GM18520 (cell line): ENCODE data around the gene SOX13.

Experiments used
- ATAC-seq: cut with Tn5 transposase; IDR thresholded peaks from one replicate; pipeline ENCODE4 v1.9.1; 2021; ENCODE audit not compliant: unreplicated experiment

The SOX13 gene

GRCh38 chr1:204059970-204060369 is 12.9 kb upstream of the SOX13 start:
- no peak for ATAC-seq

DNA sequence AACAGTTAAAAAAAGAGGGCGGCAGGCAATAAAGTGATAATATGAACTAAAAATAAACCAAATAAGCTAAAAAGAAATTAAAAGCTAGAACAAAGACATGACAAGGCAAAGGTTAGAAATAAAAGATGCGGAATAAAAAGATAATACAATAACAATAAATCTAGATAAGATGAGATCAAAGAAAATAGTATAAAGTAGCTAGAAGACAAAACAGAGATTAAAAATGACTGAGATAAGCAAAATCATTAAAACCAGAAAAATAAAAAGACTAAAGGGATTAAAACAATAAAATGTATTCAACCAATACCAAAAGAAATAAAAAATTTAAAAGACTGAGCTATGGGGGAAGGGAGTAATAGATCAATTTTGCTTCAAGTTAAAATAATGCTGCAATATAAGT is 10.8 kb upstream of the SOX13 start:
- no peak for ATAC-seq

- ATAC-seq = no peak
These were observed 7.5 kb upstream of the SOX13 start for GRCh38 chr1:204065174-204065985.

DNA sequence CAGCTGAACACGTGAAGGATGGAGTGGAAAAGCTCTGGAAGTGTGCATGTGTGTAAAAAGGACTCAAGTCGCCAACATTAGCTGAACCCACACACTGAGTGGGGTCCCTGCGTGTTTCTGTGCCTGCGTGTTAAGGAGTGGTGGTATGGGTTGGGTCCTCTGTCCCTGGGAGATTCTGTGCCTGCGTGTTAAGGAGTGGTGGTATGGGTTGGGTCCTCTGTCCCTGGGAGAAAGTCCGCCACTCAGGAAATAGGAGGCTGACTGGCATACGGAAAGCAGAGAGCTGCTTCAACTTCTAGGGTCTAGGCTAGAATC is 7.0 kb upstream of the SOX13 start:
- ATAC-seq = no peak

- no peak for ATAC-seq
These were observed 5.0 kb upstream of the SOX13 start for GRCh38 chr1:204067935-204068334.

DNA sequence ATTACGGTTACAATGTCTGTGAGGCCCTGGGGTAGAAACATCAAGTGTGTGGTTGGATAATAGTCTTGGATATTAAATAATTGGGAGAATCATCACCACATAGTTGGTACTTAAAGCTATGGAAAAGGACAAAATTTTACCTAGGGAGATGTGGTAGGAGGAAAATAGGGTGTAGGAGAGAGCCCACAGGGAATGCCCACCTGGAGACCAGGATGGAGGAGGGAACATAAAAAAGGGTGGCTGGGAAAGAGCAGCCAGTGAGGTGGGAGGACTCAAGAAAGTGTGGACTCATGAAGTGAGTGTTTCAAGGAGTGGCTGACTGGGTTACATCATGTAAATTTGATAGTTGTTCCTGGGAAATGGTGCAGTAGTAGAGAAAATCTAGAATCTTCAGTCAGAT is 3.0 kb upstream of the SOX13 start:
- ATAC-seq = no peak

DNA sequence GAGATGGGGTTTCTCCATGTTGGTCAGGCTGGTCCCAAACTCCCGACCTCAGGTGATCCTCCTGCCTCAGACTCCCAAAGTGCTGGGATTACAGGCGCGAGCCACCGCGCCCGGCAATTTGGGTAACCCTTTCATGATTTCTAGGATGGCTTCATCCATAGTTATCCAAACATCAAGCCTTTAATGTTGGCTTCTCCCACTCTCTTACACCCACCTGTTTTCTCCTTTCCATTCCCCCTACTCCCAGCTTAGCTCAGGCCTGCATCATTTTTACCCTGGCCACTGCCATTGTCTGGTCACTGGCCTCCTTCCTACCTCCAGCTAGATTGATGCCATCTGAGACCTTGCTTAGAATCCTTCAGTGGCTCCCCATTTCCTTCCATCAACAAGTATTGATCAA is 2.0 kb upstream of the SOX13 start:
- no peak for ATAC-seq

DNA sequence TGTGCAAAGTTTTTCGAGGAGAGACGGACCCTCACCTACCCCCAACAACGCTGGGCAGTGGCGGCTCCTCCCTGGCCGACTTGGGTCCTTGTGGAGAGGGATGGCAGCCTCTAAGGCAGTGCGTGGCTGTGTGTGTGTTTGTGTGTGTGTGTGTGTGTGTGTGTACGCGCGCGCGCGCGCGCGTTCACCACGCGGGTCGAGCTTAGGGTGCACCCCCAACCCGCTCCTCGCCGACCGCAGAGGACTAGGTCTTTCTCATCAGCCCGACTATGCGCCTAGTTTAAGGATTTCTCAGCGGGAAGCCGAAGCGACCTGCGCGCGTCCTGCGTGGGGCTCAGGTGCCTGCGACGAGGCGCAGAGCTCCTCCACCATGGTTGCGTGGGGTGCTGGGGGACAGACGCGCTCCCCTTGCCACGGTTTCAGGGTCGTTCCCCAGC is 940 bp downstream of the SOX13 start:
- ATAC-seq = no peak

DNA sequence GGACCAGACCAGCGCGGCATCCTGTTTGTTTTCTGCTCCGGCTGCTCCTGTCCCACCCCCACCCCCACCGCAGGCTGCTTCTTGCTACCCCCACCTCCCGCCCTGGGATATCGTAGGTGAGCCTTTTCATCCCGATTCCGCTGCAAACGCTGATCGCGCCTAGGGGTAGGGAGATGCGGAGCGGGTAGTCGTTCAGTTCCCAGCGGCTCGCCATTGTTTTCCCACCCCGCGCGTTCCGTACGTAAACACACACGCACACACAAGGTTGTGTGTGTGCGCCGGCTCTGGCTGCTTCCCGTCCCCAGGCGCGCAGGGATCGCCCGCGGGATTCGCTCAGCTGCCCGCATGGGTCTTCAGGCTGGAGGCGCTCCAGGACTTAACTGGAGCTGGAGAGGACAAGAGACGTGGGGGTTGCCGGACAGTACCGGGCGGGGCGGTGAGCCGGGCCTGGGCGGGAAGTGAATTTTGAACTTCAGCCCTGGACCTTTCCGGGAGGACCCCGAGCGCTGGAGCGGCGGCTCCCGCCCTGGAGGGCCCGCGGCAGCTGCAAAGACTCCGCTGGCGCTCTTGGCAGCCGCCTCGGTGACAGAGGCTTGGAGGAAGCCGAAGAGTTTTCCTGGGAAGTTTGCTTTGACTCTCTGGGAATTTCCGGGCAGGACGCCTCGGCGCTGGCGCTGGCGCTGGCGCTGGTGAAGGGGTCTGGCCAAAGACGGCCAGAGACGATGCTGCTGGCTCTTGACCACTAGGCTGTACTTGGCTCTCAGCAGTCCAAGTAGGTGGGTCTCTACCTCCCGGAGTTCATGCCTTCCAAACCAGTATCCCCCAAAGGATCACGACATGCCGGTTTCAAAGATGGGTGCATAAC is 1.6 kb downstream of the SOX13 start:
- ATAC-seq = no peak

DNA sequence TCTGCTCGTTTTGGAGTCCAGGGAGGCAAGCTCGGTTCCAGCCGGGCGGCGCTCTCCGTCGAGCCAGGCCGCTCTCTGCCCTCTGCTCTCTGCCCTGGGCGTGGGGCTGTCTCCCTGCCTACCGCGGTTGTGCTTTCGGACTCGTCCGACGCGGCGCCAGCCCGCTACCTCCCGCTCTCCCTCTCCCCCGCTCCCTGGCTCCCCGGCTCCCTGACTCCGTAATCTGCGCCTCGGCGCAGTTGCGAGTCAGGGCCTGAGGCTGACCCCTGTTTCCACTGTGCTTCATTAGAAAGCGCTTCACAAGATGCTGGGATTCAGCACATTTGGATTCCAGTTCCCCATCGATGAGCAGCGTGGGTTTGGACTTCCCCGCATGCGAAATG is 2.2 kb downstream of the SOX13 start:
- no peak for ATAC-seq

- ATAC-seq = no peak
These were observed 3.3 kb downstream of the SOX13 start for GRCh38 chr1:204075890-204076846.

GRCh38 chr1:204076891-204077290 is 4.0 kb downstream of the SOX13 start:
- ATAC-seq = no peak

DNA sequence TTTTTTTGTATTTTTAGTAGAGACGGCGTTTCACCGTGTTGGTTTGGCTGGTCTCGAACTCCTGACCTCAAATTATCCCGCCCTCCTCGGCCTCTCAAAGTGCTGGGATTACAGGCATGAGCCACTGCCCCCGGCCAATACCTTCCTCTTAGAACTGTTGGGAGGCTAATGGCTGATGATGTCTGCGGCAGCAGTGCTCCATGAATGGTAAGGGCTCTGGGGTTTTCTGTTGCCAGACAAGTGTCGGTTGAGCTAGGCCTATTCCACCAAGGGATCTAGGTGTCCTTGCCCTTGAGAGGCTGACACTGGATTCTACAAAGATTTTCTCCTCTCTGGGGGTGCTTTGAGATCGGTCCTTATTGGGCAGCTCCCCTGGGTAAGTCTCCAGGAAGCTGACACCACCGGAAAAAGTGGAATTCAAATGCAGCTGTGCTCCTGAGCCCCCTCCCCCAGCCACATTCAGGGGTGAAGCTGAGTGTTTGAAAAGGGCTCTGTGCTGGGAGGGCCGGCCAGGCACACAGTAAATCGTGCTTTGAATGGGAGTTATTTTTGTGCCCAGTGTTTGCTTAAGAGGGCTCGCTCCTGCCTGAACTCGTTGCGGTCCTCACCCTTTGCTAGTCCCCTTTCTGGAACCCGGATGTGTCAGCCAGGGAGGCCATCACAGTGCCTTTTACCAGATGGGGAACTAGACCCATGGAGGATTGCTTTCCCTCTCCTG is 5.2 kb downstream of the SOX13 start:
- no peak for ATAC-seq

GRCh38 chr1:204079608-204079999 is 6.7 kb downstream of the SOX13 start:
- ATAC-seq = no peak

DNA sequence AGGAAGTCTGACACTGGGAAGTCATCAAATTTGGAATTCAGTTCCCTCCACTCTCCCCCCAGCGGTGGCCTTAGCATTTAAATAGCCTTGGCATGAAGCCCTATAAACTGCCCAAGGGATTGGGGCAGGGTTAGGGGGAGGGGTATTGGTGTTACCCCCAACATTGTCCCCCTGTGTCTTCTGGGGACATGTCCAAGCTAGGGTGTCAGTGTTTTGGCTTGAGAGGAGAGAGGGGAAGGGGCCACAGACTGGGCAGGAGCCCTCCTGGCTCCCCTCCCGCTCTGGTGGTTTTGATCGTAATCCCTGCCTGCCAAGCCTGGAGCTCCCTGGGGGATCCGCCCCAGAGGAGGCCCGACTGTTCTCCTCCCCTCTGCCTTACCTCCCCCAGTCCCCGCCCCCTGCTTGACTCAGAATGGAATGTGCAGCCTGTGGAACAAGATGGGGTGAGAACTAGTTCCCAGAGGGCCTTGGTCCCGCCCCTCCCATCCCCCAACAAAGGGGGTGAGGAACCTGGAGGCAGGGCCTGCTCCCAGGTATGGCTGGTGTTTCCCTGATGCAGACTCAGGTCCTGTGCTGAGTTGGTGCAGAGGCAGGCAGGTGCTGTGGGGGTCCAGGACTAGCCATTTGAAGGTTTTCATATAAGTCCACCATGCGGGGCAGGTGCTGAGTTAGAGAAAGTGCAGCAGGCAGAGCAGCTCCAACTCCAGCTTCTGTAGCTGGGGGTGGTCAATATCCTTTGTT is 7.4 kb downstream of the SOX13 start:
- ATAC-seq = no peak

DNA sequence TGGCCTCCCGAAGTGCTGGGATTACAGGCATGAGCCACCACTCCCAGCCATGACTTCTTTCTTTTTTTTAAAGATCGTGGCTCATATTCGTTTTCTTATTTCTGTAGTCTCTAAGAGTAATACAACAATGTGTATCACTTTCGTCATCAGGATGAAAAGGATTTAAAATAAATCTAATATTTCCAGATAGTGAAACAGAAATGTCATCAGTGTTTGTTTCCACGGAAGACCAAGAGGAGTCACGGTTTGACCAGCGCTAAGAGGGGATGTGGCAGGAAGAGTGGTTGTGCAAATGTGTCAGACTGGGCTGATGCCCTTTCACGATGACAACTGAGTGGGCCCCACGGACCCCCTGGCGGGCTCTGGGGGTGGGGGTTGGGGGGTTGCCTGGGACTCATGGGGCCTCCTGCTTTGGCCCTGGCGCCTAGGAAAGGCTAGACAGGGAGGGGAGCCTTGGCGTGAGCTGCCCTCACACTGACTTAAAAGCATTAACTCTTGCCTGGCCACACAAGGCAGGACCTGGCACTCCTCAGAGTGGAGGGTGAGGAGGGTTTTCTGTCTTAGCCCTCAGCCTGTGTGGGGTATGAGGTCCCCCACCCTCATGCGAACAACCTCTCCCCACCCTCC is 8.4 kb downstream of the SOX13 start:
- ATAC-seq = no peak

DNA sequence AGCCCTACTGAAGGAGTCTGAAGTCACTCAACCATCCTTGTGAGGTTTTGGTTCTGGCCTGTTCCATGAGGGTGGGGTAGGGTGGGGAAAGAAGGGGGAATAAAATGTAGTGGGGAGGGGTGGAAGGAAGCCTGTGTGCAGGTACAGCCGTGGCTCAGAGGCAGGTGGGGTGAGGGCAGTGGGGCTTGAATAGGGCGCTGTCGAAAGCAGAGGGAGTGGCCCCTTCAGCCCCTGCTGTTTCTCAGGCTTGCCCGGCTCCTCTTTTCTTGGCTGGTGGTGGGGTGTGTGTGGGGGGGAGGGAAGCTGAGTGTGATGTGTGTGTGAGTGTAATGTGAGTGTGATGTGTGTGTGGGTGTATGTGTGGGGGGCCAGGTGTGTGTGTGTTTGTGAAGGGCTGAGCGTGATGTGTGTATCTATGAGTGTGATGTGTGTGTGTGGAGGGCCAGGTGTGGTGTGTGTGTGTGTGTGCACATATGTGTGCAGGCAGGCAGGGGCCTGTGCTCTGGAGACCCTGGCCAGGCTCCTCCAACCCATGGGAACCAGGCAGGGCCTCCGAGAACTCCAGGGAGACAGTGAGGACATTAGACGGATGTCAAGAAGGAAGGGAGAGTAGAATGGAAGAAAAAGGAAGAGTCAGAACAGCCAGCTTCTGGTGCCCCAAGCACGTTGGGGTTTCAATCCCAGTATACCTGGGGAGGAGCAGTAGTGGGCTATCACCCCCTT is 9.0 kb downstream of the SOX13 start:
- ATAC-seq = no peak

- no peak for ATAC-seq
These were observed 10.6 kb downstream of the SOX13 start for GRCh38 chr1:204083491-204083890.

- ATAC-seq = no peak
These were observed 11.4 kb downstream of the SOX13 start for GRCh38 chr1:204084247-204084772.
